H1 (cell line): ENCODE results near the gene CCDC191. TPM values are rescaled to one million over a fixed set of nuclear protein-coding genes. Genes with fewer than 3 reads are reported as not detected.

ENCODE experiments used
- polyA plus RNA-seq, 7 experiments: library from polyadenylated mRNA; depleted of rRNA in 3 of 7; stranded (reverse) in 5 of 7; unstranded in 2 of 7; fragments of >200 nt in 5 of 7; fragments of 200-250 nt in 2 of 7; gene quantifications; 1 replicate in 5 of 7; 2 replicates in 1 of 7; 4 replicates in 1 of 7; pipeline versions ENCODE4 v1.2.1 to v1.2.3, GENCODE V29; 2011 to 2013; ENCODE audit warnings: missing spikeins in 2 of 7, mixed read lengths in 2 of 7
- total RNA-seq: library from RNA; stranded (reverse); fragmentation: NEBNext Ultra II Directional; extraction: Animal tissue kit (Norgen Biotek cat#: 25700); gene quantifications from 2 replicates; pipeline ENCODE4 v1.2.1, GENCODE V29; 2021

The CCDC191 gene
- total and polyA plus RNA-seq, 2 of the 8 experiments (the other 6 are each of a cell fraction or from before 2014, with no cell fraction given): 0.65 to 1.3 TPM

Other genes starting within 250 kb of the CCDC191 start
- 1.3 and 2.1 TPM in 2 replicates for gene GRAMD1C, start 217.7 kb downstream of the CCDC191 start, total RNA-seq
- gene GRAMD1C, start 217.7 kb downstream of the CCDC191 start, polyA plus RNA-seq (2011; rRNA removed): 0.20 and 0.62 TPM in 2 replicates
- gene ZDHHC23, start 108.5 kb downstream of the CCDC191 start, total RNA-seq: 14.1 and 15.7 TPM in 2 replicates
- gene ZDHHC23, start 108.5 kb downstream of the CCDC191 start, polyA plus RNA-seq (2011; rRNA removed): 5.2 and 6.2 TPM in 2 replicates
- gene QTRT2, start 211 bp upstream of the CCDC191 start, total RNA-seq: 52.5 and 54.5 TPM in 2 replicates
- gene QTRT2, start 211 bp upstream of the CCDC191 start, polyA plus RNA-seq (2011; rRNA removed): 9.7 and 13.3 TPM in 2 replicates
- 0.32 and 0.34 TPM in 2 replicates for gene DRD3, start 122.5 kb upstream of the CCDC191 start, total RNA-seq
- 1.2 and 1.3 TPM in 2 replicates for gene DRD3, start 122.5 kb upstream of the CCDC191 start, polyA plus RNA-seq (2011; rRNA removed)
- gene ZNF80, start 181.1 kb upstream of the CCDC191 start, total RNA-seq: not detected in 2 replicates
- not detected in 2 replicates for gene ZNF80, start 181.1 kb upstream of the CCDC191 start, polyA plus RNA-seq (2011; rRNA removed)
- not detected in 2 replicates for gene TIGIT, start 237.5 kb upstream of the CCDC191 start, total RNA-seq
- gene TIGIT, start 237.5 kb upstream of the CCDC191 start, polyA plus RNA-seq (2011; rRNA removed): 0.02 and 0.17 TPM in 2 replicates